ENCODE results near the gene POLG.
"Not testable (repeated sequence)": the region's sequence is repeated elsewhere in the genome, so short reads cannot be mapped to it uniquely, and the experiment has no call there.

Gene POLG

GRCh38 chr15:89293012-89293411 is 41.6 kb downstream of the POLG start:
- no peak for FAIRE-seq
- no peak for TF ChIP-seq POLR2AphosphoS5 (IDR thresholded peaks at IDR 0.05; ENCODE audit: low read depth, low read length)
- TF ChIP-seq POLR2A (IDR thresholded peaks at IDR 0.05; ENCODE audit: low read depth, low read length), result no peak
- no peak for TF ChIP-seq TAF1 (IDR thresholded peaks at IDR 0.05; ENCODE audit: borderline replicate concordance, low read depth, low read length)
- no peak for DNase-seq (ENCODE audit: insufficient read length)

DNA sequence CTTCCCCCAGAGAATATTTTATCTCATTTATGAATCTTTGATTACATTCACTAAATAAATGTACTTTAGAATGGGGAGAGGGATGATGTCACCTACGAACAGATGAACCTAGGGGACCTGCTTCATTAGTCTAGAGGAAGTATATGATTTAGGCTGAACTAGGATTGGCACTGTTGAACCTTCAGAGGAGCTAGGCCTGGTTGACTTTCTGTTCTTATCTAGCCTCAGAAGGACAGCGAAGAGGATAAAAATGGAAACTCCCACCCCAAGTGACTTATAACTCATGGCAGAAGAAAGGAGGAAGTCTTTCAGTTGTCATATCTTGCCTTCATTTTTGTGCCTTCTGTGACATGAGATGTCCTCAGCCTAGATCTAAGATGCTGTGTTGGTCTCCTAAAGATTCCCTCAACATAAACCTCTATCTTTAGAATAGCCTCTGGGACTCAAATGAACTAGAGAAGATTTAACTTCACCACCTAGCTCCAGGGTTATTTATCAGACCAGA is 42.6 kb downstream of the POLG start:
- TF ChIP-seq TAF1 (IDR thresholded peaks at IDR 0.05; ENCODE audit: borderline replicate concordance, low read depth, low read length), result no peak
- no peak for TF ChIP-seq POLR2A (IDR thresholded peaks at IDR 0.05; ENCODE audit: low read depth, low read length)
- TF ChIP-seq POLR2AphosphoS5 (IDR thresholded peaks at IDR 0.05; ENCODE audit: low read depth, low read length), result no peak
- DNase-seq (ENCODE audit: insufficient read length) (no peak), FAIRE-seq (no peak)

- FAIRE-seq, result no peak
- no peak for TF ChIP-seq POLR2A (IDR thresholded peaks at IDR 0.05; ENCODE audit: low read depth, low read length)
- no peak for TF ChIP-seq POLR2AphosphoS5 (IDR thresholded peaks at IDR 0.05; ENCODE audit: low read depth, low read length)
- TF ChIP-seq TAF1 (IDR thresholded peaks at IDR 0.05; ENCODE audit: borderline replicate concordance, low read depth, low read length), result no peak
- DNase-seq (ENCODE audit: insufficient read length), result no peak
These were observed 51.4 kb downstream of the POLG start for GRCh38 chr15:89283201-89283600.

GRCh38 chr15:89282631-89283030 is 52.0 kb downstream of the POLG start:
- TF ChIP-seq POLR2A (IDR thresholded peaks at IDR 0.05; ENCODE audit: low read depth, low read length) (no peak), POLR2AphosphoS5 (IDR thresholded peaks at IDR 0.05; ENCODE audit: low read depth, low read length) (no peak), TAF1 (IDR thresholded peaks at IDR 0.05; ENCODE audit: borderline replicate concordance, low read depth, low read length) (no peak)
- no peak for FAIRE-seq
- DNase-seq (ENCODE audit: insufficient read length), result no peak

GRCh38 chr15:89278307-89278706 is 56.3 kb downstream of the POLG start:
- TF ChIP-seq TAF1 (IDR thresholded peaks at IDR 0.05; ENCODE audit: borderline replicate concordance, low read depth, low read length), result no peak
- no peak for TF ChIP-seq POLR2AphosphoS5 (IDR thresholded peaks at IDR 0.05; ENCODE audit: low read depth, low read length)
- TF ChIP-seq POLR2A (IDR thresholded peaks at IDR 0.05; ENCODE audit: low read depth, low read length), result no peak
- FAIRE-seq, result no peak
- no peak for DNase-seq (ENCODE audit: insufficient read length)

GRCh38 chr15:89277281-89277680 is 57.3 kb downstream of the POLG start:
- DNase-seq (ENCODE audit: insufficient read length); FAIRE-seq: not testable (repeated sequence)

Data from GM12892 (cell line).